Cardiac fibroblast (primary cell): ENCODE data around the gene RAD51C.
"Not testable (repeated sequence)": the region's sequence is repeated elsewhere in the genome, so short reads cannot be mapped to it uniquely, and the experiment has no call there.

ENCODE experiments used
- DNase-seq, 2 donors: peaks; one replicate each; pipeline versions ENCODE4 v3.0.0 to v3.0.0-alpha.2; 2010; ENCODE audit warnings: low read depth in 2 of 2
- H3K4me3 ChIP-seq, 2 donors: replicated peaks in 1 of 2; 1 replicate in 1 of 2; 2 replicates in 1 of 2; pipeline ENCODE4 v1.5.1; 2011; ENCODE audit warnings: low read depth in 2 of 2, low read length in 2 of 2, mild to moderate bottlenecking in 2 of 2, moderate library complexity in 1 of 2
- CTCF ChIP-seq: IDR thresholded peaks from one replicate; pipeline ENCODE4 v1.5.1; 2011; ENCODE audit warnings: low read depth, mild to moderate bottlenecking, low read length, inconsistent platforms

The RAD51C gene

GRCh38 chr17:58734040-58734439 lies 41.6 kb downstream of the RAD51C start:
- H3K4me3 ChIP-seq: no peak overlapping the region
- no peak for DNase-seq
- no peak for TF ChIP-seq CTCF

GRCh38 chr17:58734811-58735210 lies 42.4 kb downstream of the RAD51C start:
- DNase-seq: no peak
- H3K4me3 ChIP-seq: no peak overlapping the region
- no peak for TF ChIP-seq CTCF

DNA sequence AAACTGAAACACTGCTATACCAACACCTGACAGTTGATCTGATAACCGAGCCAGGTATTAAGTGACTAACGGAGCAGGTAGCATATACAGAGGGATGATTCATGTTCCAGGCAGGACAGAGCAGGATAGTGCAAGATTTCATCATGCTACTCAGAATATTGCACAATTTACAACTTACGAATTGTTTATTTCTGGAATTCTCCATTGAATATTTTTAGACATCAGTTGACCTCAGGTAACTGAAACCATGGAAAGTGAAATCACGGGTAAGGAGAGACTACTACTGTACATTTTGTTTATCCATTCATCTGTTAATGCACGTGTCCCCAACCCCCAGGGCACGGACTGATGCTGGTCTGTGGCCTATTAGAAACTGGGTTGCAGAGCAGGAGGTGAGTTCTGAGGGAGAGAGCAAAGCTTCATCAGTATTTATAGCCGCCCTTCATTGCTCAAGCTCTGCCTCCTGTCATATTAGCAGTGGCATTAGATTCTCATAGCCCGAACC lies 48.8 kb downstream of the RAD51C start:
- no peak for TF ChIP-seq CTCF
- no peak overlapping the region for H3K4me3 ChIP-seq
- peak; percentile 15 to 58 for DNase-seq

DNA sequence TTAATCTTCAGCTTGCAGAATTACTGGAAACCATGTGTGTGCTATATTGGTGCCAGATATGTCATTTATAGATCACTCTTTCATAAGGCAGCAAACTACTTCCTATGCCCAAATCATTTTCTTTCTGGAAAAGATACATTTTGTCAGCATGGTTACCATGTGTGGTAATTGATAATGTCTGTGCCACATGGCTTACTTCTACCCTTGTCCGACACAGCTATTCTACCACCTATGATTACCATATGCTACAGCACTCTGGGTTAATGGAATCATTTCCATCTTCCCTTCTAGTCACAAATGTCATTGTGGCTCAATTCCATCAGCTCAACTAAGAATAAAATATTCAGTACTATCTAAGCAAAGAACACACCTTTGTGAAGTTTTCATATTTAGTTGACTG lies 55.3 kb downstream of the RAD51C start:
- H3K4me3 ChIP-seq: no peak overlapping the region
- DNase-seq: no peak
- no peak for TF ChIP-seq CTCF

DNA sequence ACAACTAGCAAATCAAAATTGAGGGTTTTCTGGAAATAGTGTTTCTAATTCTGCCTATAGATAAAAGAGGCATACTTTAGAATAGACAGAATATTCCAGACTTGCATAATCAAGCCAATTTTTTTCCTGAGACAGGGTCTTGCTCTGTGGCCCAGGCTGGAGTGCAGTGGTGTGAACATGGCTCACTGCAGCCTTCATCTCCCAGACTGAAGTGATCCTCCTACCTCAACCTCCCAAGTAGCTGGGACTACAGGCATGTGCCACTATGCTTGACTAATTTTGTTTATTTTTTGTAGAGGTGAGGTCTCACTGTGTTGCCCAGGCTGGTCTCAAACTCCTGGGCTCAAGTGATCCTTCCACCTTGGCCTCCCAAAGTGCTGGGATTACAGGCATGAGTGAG lies 57.2 kb downstream of the RAD51C start:
- not testable (repeated sequence) for H3K4me3 ChIP-seq, DNase-seq

DNA sequence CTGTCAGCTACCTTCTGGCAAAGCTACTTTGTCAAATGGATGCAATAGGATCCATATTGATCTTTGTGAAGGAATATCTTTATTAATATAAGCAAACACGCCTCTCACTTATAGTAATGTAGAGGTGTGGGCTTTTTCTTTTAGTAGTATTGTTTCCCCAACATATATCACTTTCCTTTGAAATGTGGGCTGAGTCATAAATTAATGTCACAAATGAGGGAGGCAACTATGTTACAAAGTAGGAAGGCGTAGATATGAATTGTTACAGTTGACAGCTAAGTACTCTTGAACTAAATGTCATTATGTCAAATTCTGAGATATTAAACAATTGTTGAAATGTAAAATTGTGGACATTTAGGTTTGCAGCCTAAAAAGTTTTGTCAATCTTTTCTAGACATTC lies 60.6 kb downstream of the RAD51C start:
- TF ChIP-seq CTCF: no peak
- no peak overlapping the region for H3K4me3 ChIP-seq
- DNase-seq: no peak

- TF ChIP-seq CTCF: no peak
- H3K4me3 ChIP-seq: peak overlapping the region; percentile 64 to 67
- DNase-seq: no peak
These were observed 62.8 kb downstream of the RAD51C start for GRCh38 chr17:58755269-58755576.
